ENCODE results near the gene CFAP45.

The CFAP45 gene

DNA sequence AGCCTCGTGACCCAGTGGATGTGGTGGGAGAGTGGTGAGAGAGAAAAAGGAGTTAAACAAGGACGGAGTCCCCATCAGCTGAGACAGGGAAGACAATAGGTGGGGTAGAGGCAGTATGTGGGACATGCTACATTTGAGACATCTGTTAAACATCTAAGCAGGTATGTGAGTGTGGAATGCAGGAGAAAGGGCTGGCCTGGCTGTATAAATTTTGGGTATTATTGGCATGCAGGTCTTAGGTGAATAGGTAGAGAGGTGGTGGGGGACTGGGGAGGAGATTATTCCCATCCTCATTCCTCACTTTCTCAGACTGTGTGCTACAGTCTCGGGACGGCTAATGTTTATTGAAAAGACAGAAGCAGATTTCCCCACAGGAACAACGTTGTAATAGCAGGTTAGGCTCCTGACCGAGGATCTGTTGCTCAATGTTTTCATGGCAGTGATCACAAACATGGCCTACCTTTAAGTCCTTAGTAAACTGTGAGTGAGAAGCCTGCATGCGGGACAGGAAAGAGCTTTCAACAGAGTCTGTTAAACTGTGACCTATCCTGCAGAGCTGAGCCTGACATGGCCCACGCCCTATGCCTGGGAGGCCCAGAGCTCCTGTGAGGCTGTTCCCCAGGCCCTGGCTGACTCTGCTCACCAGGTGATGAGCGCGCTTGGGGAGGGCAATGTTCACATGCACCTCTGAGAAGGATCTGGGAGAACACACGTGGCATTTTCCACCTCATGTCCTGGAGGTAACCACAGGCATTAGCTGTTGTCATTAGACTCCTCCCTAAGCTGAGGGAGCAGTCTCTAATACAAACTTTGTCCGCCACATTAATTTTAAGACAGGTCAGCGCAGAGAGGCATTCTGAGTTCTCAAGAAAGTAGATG is 54.0 kb downstream of the CFAP45 start:
- no peak for DNase-seq

DNA sequence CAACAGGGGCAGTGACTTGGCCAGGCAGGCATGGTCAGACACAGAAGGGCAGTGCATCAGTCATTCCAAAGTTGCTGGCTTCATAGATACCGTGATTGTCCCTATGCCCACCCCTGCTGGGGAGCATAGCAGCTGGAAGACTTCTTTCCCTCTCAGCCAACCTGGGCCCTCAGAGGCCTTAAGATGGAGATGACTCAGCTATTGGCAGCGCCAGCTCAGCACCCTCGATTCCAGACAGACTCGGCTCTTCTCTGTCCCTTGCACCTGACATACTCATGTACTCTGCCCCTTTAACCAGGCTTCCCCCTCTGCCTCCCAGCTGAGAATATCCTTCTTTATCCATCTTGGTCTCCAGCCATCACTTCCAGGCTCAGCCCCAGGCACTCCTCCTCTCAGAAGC is 56.5 kb downstream of the CFAP45 start:
- DNase-seq, result no peak

DNA sequence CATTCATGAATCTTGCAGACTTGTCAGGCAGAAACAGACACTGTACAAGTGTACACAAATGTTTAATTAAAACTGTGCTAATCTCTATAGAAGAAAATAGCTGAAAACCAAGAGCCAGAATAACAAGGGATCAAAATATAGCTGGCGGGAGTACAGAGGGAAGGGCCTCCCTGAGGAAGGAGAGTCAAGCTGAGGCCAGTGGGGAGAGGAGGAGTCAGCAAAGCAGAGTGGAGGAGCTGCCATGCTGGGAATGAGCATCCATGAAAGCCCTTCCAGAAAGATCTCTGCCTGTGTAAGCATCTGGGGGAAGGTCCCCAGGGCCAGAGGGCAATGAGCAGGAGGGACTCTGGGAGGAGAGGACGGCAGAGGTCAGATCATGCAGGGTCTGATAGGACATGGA is 58.2 kb downstream of the CFAP45 start:
- no peak for DNase-seq

DNA sequence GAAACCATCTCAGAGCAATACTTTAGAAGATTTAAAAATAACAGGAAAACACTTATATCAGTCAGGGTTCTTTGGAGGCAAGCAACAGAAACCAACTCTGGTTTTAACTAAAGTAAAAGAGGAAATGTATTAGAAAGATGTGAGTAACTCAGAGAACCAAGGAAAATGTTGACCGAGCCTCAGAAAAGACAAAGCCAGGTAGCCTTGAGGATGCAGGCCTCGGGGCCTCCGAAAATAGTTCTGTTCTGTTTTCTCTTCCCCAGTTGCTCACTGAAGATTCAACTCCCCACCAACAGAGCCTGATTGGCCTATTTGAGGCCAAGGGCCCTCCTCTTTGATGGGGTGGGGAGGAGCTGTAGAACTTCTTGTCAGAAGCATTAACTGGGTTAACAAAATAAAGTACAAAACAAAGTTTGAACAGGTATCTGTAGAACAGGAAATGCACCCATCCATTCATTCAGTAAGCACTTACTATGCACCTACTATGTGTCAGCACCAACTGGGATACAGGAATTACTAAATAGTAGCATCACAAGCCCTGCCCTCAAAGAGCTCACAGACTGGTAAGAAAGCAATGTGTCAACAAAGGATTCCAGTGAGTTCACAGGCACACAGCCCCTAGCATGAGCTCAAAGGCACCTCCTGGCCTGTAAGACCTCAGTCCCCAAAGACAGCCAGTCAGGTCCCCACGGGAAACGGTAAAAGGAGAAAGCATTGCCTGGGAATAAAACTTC is 60.7 kb downstream of the CFAP45 start:
- no peak for DNase-seq

DNA sequence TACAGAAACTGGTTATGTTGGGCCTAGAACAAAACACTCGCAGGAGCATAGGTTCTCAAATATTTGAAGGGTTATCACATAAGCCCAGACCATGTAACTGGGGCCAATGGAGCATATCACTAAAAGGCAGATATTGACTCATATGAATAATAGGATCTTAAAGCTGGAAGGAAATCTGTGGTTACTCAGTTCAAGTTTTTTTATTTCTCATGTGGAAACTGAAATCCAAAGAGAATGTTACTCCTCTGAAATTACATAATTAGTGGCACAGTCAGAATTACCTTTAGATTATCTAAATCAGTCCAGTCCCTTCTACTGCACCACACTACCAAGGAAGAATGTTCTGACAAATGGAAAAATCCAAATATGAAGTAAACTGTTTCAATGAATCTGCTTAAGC is 61.2 kb downstream of the CFAP45 start:
- DNase-seq, result no peak

DNA sequence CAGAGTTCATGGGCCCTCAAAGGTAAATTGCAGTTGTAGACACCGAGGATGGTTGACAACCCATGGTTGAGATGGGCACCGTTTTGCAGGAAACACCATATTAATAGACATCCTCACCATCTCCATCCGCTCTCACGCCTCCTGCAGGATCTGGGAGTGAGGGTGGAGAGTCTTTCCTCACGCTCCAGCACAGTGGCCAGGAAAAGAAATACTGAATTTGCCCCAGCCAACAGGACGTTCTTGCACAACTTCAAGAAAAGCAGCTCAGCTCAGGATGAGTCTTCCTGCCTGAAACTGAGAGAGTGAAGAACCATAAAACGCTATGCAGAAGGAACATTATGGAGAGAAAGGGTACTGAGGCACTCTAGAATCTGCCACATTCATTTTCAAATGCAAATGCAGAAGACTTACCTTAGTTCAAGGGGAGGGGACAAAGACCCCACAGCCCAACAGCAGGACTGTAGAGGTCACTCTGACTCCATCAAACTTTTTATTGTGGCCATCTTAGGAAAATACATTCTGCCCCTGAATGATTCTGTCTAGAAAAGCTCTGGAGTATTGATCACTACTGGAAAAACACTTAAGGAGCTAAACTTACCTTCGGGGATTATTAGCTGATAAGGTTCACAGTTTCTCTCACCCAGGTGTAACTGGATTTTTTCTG is 64.0 kb downstream of the CFAP45 start:
- DNase-seq, result no peak

DNA sequence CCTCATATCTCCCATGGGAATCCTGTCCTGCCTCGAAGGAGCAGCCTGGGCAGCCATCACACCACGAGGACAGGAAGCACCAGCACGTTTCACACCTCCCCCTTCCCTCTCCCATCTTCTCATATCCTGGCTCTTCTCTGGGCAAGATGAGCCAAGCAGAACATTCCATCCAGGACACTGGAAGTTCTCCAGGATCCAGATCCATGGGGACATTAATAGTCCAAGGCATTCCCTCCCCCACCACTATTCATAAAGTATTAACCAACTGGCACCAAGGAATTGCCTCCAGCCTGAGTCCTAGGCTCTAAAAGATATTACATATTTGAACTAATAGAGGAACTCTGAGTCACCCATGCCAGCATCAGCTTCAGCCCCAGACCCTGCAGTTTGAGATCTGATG is 64.6 kb downstream of the CFAP45 start:
- DNase-seq, result peak; percentile 25

DNA sequence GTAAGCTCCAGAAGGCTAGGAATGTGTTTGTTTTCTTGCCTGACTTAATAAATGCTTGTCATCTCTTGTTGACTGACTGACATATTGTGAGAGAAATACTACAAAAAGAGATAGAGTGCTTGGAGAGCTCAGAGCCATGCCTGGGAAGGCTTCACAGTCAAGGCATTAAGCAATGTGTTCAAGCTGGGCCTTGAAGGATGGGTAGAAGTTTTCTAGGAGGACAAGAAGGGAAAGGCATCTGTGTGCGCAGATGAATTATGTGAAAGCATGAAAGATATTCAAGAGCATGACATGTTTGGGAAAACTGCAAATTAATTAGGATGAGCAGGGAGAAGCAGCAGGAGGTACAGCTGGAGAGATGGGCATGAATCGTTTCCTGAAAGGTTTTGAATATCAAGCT is 67.7 kb downstream of the CFAP45 start:
- no peak for DNase-seq

DNA sequence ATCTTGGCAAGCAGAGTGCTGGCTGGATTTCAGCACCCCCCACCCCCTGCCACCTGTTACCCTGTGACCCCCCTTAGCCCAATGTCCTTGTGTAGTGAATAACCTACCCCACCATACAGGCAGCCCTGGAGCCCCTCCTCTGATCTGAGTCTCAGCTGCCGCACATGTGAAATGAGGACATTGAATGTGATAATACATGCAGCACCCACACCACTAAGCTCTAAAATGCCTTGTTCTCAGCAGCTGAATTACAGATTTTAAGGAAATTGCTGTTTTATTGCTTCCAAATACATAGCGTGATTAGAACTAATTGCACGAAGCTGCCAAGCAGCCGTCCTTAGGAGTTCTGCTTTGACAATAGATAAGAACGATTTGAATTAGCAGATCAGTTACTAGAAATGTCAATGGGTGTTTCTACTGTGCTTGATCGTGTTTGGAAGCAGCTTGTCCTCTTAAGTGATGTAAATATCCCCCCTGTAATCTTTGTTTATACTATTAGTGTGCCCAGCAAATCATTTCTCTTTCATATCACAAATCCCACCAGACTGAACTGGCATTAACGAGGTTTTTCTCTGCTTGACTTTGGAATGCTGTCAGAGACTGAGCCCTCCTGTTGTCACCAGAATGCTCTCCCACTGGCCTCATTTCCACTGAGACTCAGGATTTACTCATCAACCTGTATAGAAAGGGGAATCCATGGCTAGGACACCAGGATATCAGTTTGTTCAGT is 68.4 kb downstream of the CFAP45 start:
- no peak for DNase-seq

DNA sequence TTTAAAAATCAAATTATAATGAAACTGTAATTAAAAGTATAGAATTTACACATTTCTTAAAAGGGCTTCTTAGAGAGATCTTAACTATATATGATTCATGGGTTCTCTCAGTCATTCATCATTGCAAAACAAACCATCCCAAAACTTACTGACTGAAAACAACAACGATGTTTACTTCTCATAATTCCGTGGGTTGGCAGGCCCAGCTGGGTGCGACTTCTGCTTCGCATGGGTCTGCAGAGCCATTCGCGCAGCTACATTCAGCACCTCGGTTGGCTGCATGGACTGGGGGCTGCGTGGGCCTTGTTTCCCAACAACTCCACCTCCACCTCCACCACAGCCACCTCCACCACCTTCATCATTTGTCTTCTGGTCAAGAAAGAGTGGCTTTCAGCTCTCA is 69.2 kb downstream of the CFAP45 start:
- no peak for DNase-seq

DNA sequence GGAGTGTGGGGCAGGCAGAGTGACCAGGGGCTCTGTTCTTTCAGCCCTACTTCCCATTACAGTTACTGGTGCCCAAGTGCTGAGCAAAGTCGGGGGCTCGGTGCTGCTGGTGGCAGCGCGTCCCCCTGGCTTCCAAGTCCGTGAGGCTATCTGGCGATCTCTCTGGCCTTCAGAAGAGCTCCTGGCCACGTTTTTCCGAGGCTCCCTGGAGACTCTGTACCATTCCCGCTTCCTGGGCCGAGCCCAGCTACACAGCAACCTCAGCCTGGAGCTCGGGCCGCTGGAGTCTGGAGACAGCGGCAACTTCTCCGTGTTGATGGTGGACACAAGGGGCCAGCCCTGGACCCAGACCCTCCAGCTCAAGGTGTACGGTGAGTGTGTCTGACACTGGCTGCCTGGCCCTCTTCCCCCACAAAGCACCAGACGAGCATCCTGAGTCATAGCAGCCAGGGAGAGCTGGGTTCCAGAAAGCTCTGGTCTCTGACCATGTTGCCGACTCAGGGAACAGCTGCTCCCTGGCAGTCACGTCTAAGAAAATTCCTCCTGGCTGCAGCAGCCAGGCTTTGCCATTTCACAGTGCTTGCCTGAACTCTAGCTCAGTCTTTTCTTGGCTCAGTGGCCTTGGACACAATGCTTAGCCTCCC is 70.0 kb downstream of the CFAP45 start:
- DNase-seq, result peak; percentile 80

DNA sequence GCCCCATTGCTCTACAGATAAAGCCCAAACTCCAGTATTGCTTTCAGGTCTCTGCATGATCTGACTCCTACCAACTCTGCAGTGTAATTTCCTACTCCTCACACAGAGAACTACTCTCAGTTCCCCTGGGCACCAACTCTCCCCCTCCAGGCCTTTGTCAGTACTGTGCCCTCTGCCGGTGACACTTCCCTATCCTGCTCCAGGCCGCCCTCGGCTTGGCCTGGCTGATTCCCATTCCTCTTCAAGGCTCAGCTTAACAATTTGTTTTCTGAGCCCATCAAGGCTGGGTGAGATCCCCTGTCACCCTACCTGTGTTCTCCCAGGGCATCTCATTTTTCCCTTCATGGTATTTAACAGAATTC is 70.7 kb downstream of the CFAP45 start:
- DNase-seq, result no peak

DNA sequence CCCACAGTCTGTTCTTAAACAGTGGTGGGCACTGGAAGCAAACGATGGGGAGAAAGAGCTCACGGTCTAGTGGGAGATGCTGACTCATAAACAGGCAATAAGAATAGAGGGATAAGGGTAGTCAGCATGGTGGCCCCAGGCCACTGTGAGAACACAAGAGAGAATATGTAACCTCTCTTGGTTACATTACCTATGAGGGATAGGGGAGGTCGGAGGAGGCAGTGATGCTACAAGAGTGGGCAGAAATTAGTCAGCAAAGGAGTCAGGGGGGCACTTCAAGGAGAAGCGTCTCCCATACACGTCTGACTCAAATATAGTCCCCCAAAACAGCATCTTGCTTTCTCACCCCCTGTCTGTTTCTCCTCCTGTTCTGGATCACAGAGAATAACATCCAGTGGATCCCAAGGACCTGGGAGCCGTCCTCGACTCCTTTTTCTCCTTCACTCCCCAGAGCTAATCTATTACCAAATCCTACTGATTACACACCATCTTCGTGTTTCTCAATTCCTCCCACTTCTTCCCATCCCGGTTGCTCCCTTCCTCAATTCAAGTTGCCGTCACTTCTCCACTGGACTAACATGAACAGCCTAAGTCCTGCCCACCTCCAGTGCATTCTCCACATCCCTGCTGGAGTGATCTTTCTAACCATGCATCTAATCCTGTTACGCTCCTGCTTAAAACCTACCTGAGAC is 71.2 kb downstream of the CFAP45 start:
- no peak for DNase-seq

DNA sequence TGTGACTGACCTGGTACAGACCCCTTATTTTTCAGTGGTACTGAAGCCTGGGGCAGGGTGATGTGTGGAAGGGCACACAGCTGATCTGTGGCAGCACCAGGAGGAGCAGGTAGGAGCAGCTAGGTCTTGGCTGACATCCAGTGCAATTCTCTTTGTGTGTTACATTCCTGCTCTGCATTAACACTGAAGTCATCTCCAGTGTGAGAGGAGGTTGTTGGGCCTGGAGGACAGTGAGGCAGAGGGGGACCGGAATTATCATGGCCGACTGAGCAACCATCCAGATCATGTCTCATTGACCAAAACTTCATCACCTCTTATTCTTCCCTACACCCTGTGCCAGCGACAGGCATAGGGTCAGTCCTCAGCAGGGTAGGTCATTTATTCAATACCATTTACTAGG is 71.8 kb downstream of the CFAP45 start:
- no peak for DNase-seq

DNA sequence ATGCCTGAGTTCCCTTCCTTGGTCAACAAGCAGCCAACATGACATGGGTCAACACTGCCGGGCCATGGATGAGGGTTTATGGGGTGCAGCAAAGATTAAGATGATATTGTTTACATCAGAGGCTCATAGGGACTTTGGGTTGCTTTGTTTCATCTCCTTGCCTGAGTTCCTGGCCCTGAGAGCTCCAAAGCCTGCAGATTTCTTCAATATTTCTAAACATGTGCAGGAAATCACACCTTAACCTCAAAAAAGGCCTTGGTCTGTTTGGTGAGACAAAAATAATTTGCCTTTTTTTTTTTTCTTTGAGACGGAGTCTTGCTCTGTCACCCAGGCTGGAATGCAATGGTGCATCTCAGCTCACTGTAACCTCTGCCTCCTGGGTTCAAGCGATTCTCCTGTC is 72.4 kb downstream of the CFAP45 start:
- DNase-seq, result no peak

DNA sequence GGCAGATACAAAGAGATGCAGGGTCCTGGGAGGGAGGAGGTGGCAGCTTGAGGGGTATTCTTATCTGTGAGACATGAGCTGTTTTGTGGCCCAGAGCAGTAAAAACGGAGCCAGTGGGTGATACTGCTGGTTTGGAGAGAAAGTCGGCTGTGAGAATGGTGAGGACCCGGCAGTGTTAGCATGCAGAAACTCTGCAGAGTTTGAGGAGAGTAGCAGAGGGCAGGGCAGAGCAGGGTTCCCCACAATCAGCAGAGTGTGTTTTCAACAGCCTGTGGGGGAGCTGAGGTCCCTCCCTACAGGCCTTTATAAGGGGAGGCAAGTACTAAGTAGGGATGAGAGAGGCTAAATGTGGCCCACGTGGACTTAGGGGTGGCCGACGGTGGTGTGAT is 72.9 kb downstream of the CFAP45 start:
- DNase-seq, result no peak

DNA sequence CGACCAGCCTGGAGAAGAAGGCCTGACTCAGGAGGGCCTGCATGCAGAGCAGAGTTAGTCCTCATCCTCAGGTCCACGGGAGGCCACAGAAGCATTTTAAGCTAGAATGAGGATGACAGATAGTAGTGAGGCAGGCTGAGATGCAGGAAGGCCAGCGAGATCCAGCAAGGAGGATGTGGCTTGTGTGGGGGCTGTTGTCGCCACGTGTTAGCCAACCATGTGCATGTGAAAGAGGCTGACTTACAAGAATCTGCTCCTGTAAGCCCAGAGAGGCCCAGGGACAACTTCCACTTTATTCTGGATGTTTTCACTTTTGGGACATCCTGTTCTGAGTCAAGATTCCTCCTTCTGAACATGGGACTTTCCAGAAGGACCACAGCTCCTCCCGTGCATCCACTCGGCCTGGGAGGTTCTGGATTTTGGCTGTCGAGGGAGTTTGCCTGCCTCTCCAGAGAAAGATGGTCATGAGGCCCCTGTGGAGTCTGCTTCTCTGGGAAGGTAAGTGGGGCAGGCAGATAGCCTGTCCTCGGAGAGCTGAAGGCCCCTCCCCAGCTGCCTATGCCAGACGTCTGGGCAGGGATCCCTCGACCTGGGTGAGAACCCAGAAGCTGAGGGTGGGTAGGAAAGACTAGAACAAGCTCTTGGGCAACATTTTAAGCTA is 73.4 kb downstream of the CFAP45 start, which contains the start of gene SLAMF8:
SLAMF8 (plus strand) TSS at position 433 of the 661 bp plus-strand sequence; CDS start at position 459, 26 bp downstream.
- DNase-seq, result peak; percentile 22

DNA sequence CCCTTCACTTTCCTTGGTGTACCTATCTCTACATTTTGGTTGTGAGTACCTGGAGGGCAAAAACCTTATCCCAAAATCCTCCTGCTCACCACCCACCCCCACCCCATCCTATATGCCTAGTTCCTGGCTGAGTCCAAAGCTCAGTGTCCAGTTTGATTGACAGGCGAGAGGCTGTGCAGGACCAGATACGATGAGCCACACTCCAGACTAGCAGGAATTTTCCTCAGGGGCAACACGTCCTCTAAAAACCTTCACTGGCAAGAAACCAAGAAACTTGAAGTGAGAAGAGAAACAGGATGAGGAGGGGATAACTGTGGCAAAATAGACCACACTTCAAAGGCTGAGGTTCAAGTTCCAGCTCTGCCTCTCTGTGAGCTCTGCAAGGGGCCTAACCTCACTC is 74.4 kb downstream of the CFAP45 start:
- peak; percentile 29 for DNase-seq

DNA sequence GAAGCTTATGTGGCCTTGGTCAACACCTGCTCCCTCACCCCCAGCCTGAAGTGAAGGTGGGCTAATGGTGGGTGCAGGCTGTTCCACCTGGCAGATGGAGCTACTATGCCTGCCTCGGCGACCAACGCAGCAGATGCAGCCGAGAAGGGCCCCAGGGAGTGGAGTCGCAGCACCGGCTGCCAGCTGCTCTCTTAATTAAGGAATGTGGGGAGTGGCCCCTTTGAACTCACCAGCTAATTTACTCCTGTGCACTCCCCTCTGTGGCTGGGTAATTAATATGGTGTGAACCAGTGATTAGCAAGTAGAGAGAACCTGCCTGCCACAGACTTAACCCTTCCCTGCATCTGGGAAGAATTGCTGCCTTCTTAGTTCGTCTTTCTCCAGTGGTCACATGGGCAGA is 76.6 kb downstream of the CFAP45 start:
- DNase-seq, result no peak

All from EL (cell line).